Measurements from ENCODE around the gene TP53. TPM values are rescaled to one million over a fixed set of nuclear protein-coding genes. Genes with fewer than 3 reads are reported as not detected.
"Not testable (repeated sequence)": the region's sequence is repeated elsewhere in the genome, so short reads cannot be mapped to it uniquely, and the experiment has no call there.

Gene TP53
- total RNA-seq, 2 donors from 2014 or later = 30.6 to 37.3 TPM

GRCh38 chr17:7650509-7651096 lies 36.7 kb downstream of the TP53 start, which contains the start of gene ATP1B2:
TSS of gene ATP1B2 (plus strand) at chr17:7650926. CDS start at chr17:7651519, 593 bp downstream.
- intact Hi-C loops (cut with DNase I) = no loop called here
- no peak for DNase-seq (ENCODE audit: low spot score)

GRCh38 chr17:7647018-7647417 lies 40.3 kb downstream of the TP53 start:
- DNase-seq (ENCODE audit: low spot score) = no peak
- intact Hi-C loops (cut with DNase I) = no loop called here

- intact Hi-C loops (cut with DNase I) = no loop called here
These were observed 40.8 kb downstream of the TP53 start for GRCh38 chr17:7646457-7646856.

GRCh38 chr17:7644775-7645174 lies 42.5 kb downstream of the TP53 start:
- no peak for DNase-seq (ENCODE audit: low spot score)
- intact Hi-C loops (cut with DNase I) = no loop called here

More at GRCh38 chr17:7646457-7646856, 40.8 kb downstream of the TP53 start:
- no peak for DNase-seq (ENCODE audit: low spot score)

- not testable (repeated sequence) for DNase-seq (ENCODE audit: low spot score)
These were observed 45.7 kb downstream of the TP53 start for GRCh38 chr17:7641635-7642034.

GRCh38 chr17:7640783-7641182 lies 46.5 kb downstream of the TP53 start:
- intact Hi-C loops (cut with DNase I) = no loop called here
- DNase-seq (ENCODE audit: low spot score) = no peak

More at GRCh38 chr17:7641635-7642034, 45.7 kb downstream of the TP53 start:
- intact Hi-C loops (cut with DNase I) = not testable (repeated sequence)

GRCh38 chr17:7636163-7636562 lies 51.1 kb downstream of the TP53 start:
- intact Hi-C loops (cut with DNase I) = loop anchor here in 1 of 2 donors (10.0 kb wide), 1 partner anchor 49 kb away; the partner anchor contains the start of genes TP53 and WRAP53
- DNase-seq (ENCODE audit: low spot score) = no peak

GRCh38 chr17:7634384-7634783 lies 52.9 kb downstream of the TP53 start:
- intact Hi-C loops (cut with DNase I) = loop anchor here in 1 of 2 donors (10.0 kb wide), 1 partner anchor 50 kb away; the partner anchor contains the start of genes TP53 and WRAP53
- DNase-seq (ENCODE audit: low spot score) = no peak

- intact Hi-C loops (cut with DNase I) = loop anchor here (2.0 to 10.0 kb wide), 2 partner anchors 52 to 54 kb away; partner anchors contain the start of genes TP53 (in 2 of the 2) and WRAP53 (in 1 of the 2)
- no peak for DNase-seq (ENCODE audit: low spot score)
These were observed 54.2 kb downstream of the TP53 start for GRCh38 chr17:7633093-7633492.

GRCh38 chr17:7632492-7632894 lies 54.8 kb downstream of the TP53 start:
- no peak for DNase-seq (ENCODE audit: low spot score)
- intact Hi-C loops (cut with DNase I) = loop anchor here (2.0 to 10.0 kb wide), 2 partner anchors 52 to 54 kb away; partner anchors contain the start of genes TP53 (in 2 of the 2) and WRAP53 (in 1 of the 2)

- DNase-seq (ENCODE audit: low spot score) = no peak
- intact Hi-C loops (cut with DNase I) = loop anchor here (2.0 to 10.0 kb wide), 2 partner anchors 53 to 55 kb away; partner anchors contain the start of genes TP53 (in 2 of the 2) and WRAP53 (in 1 of the 2)
These were observed 55.6 kb downstream of the TP53 start for GRCh38 chr17:7631398-7632380.

GRCh38 chr17:7629939-7630571 lies 57.2 kb downstream of the TP53 start, which contains the start of gene SHBG:
TSS of gene SHBG (plus strand) at chr17:7630135. CDS start at chr17:7630173, 38 bp downstream.
- DNase-seq (ENCODE audit: low spot score) = no peak

GRCh38 chr17:7627250-7628121 lies 59.8 kb downstream of the TP53 start, which contains the start of gene SAT2:
TSS of gene SAT2 (minus strand) at chr17:7627821. CDS start at chr17:7627635, 186 bp downstream.
- DNase-seq (ENCODE audit: low spot score) = peak; percentile 97
- intact Hi-C loops (cut with DNase I) = no loop called here

More at GRCh38 chr17:7629939-7630571, 57.2 kb downstream of the TP53 start, which contains the start of gene SHBG:
- intact Hi-C loops (cut with DNase I) = loop anchor here in 1 of 2 donors (10.0 kb wide), 1 partner anchor 55 kb away; the partner anchor contains the start of genes TP53 and WRAP53

GRCh38 chr17:7626956-7627249 lies 60.4 kb downstream of the TP53 start:
- intact Hi-C loops (cut with DNase I) = no loop called here

GRCh38 chr17:7626307-7626706 lies 61.0 kb downstream of the TP53 start:
- no peak for DNase-seq (ENCODE audit: low spot score)
- intact Hi-C loops (cut with DNase I) = no loop called here

More at GRCh38 chr17:7626956-7627249, 60.4 kb downstream of the TP53 start:
- no peak for DNase-seq (ENCODE audit: low spot score)

GRCh38 chr17:7625749-7626148 lies 61.5 kb downstream of the TP53 start:
- intact Hi-C loops (cut with DNase I); DNase-seq (ENCODE audit: low spot score): not testable (repeated sequence)

GRCh38 chr17:7623661-7624060 lies 63.6 kb downstream of the TP53 start:
- no peak for DNase-seq (ENCODE audit: low spot score)
- intact Hi-C loops (cut with DNase I) = no loop called here

GRCh38 chr17:7620835-7621234 lies 66.5 kb downstream of the TP53 start:
- no peak for DNase-seq (ENCODE audit: low spot score)
- intact Hi-C loops (cut with DNase I) = no loop called here
